NCI-H2196 treated with DMSO at 0.1 percent for 48 hours (cell line): ENCODE measurements around the gene HNRNPAB.
"Not testable (repeated sequence)": the region's sequence is repeated elsewhere in the genome, so short reads cannot be mapped to it uniquely, and the experiment has no call there.

Experiments used
- DNase-seq: peaks from one replicate; lab custom pipeline; 2025; ENCODE audit not compliant: unreplicated experiment; lab: John Stamatoyannopoulos, UW

Gene HNRNPAB

DNA sequence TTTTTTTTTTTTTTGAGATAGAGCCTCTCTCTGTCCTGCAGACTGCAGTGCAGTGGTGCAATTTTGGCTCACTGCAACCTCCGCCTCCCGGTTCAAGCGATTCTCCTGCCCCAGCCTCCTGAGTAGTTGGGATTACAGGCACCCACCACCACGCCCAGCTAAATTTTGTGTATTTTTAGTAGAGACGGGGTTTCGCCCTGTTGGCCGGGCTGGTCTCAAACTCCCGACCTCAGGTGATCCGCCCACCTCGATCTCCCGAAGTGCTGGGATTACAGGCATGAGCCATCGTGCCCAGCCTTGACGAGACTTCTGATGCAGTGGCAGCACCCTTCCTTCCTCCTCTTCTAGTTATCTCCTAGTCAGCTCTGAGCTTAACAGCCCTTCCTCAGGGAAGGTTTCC lies 24.8 kb downstream of the HNRNPAB start:
- not testable (repeated sequence) for DNase-seq

DNA sequence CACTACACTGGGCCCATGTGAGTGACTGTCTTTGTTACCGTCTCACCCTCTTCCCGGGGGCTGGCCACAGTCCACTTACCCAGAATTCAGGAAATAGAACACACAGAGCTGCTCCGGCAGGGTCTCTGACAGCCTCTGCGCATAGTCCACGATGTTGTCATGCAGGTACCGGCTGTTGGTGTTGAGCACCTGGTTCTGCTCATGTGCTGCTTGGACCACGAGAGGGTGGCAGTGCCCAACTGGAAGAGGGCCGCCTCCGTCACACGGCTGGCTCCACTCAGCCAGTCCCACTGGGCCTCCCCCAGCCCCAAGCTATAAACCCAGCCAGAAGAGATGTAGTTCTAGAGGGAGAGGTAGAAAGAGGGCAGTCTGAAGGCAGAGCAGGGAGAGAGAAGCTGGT lies 25.5 kb downstream of the HNRNPAB start:
- no peak for DNase-seq

- no peak for DNase-seq
These were observed 26.7 kb downstream of the HNRNPAB start for GRCh38 chr5:178230879-178231538.

- no peak for DNase-seq
These were observed 27.3 kb downstream of the HNRNPAB start for GRCh38 chr5:178231539-178232123.

GRCh38 chr5:178232124-178232919 lies 28.0 kb downstream of the HNRNPAB start, which contains the start of gene PHYKPL:
PHYKPL (minus strand) TSS chr5:178232802; CDS start chr5:178232550, 252 bp downstream.
- DNase-seq: peak; percentile 48

DNA sequence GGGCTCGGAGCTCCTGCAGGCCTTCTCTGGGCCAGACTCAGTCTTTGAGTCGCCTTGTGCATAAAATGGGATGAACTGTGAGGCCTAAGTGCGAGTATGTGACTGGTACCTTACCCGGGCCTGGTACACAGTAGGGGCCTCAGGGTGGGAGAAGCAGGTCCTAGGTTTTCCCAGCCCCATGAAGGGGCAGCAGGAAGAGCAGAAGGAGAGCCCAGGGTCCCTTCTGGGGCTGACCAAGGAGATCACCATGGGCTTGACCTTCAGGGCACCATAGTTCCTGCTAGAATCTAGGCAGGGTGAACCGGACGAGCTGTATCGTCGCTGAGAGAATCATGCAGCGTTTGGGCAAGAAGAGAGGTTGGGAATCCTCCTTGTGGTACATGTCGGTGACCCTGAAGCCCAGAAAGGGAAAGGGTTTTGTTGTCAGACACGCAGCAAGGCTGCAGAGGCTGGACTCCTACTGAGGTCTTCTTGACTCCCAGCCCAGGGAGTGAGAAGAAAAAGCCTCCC lies 28.6 kb downstream of the HNRNPAB start:
- DNase-seq: no peak

DNA sequence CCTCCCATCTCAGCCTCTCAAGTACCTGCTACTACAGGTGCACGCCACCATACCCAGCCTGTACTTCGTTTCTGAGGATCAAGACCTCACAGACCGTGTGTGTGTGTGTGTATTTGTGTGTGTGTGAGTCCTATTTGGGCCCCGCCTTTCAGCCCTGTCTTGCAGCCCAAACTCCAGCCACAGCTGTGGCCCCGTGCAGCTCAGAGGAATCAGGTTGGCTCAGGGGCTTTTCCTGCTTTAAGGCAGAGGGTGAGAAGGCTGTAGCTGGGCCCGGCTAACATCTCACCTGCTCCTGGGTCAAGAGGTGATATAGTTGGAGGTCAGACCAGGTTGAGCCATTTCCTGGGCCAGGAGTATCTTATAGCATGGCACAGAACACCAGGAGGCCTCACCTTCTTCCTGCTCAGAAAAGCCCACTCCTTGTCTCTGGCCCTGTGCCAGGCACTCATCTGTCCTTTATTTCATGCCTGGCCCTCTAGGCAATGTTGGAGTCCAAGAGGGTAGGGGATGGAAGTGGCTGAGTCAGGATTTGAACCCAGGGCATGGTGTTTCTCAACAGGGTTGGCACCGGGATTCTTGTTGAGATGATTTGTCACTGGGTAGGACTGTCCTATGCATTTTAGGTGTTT lies 29.9 kb downstream of the HNRNPAB start:
- no peak for DNase-seq

GRCh38 chr5:178234750-178235587 lies 30.6 kb downstream of the HNRNPAB start:
- no peak for DNase-seq

DNA sequence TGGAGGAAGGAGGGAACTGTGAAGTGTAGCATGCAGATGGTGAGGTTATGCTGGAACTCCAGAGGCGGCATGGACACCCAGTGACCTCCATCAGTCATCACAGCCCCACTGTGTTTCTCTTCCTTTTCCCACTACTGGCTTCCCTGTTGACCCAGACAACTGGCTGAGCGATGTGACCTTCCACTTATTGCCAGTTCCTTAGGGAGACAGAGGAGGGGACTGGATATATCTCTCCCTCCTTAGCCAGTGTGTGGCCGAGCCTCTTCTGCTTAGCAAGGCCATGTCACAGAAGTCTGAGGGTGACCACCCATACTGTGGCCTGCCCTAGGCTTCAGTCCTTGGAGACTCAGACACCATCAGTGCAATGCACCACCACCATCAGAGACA lies 31.2 kb downstream of the HNRNPAB start:
- DNase-seq: no peak

- no peak for DNase-seq
These were observed 31.8 kb downstream of the HNRNPAB start for GRCh38 chr5:178236126-178236525.

DNA sequence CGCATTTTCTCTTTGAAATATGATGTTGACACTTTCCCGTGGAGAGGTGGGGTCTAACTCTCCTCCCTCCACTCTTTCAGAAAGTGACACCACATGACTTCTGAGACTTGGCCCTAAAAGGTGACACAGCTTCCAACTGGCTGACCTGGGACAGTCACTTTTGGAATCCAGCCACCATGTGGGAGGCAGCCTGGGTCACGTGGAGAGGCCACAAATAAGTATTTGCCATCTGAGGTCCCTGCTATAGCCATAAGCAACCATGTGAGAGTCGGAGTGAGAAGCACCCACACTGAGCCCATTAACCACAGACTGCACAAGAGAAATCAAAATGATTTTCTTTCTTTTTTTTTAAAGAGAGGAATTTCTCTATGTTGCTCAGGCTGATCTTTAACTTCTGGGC lies 32.3 kb downstream of the HNRNPAB start:
- DNase-seq: no peak

DNA sequence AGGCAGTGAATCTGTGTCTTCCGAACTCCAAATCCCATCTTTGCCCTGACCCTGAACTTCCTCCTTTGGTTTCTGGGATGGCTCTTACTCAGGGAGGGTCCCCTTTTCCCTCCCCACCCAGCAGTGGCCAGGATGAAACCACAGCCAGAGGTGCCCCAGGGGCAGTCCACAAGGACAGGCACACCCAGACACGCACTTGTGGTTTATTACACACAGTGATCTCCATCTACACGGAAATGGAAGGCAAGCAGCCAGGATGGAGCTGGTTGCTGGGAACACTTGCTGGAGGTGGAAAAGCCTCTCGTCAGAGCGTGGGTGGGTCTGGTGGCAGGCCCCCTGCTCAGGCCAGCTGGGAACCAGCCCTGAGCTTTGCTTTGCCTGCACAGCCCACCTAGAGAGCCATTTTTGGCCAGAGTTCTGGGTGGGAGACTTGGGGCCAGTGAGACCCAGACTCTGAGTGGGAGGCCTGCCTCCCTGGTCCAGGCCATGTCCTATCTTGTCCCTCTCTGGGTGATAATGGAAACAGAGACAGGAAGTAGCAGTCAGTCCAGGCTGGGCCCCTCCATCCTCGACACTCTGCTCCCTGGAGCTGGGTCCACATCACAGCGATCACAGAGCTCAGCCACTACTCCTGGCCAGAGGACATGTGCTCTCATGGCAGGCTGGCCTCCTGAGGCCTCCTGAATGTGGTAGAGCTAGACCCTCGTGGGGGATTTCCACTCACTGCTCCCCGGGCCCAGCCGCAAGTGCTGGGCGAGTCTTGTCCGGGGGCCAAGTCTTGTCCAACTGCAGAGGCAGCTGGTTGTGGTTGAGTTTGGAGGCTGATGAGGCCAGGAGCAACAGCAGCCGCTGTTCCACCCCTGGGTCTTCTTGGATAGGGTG lies 33.3 kb downstream of the HNRNPAB start:
- DNase-seq: no peak

DNA sequence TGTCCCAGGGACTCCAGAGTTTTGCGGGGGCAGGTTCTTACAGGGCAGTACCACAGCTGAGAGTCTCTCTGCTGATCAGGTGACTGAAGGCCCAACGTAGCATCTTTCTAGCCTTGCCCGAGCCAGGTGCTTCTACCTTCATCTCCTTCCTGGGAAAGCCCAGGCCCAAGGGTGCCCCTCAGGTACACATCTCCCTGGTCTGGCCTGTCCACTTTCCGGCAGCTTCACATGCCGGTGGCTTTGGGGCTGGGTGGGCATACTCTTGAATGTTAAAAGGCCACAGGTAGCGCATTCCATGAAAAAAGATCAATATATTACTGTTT lies 33.9 kb downstream of the HNRNPAB start:
- no peak for DNase-seq

DNA sequence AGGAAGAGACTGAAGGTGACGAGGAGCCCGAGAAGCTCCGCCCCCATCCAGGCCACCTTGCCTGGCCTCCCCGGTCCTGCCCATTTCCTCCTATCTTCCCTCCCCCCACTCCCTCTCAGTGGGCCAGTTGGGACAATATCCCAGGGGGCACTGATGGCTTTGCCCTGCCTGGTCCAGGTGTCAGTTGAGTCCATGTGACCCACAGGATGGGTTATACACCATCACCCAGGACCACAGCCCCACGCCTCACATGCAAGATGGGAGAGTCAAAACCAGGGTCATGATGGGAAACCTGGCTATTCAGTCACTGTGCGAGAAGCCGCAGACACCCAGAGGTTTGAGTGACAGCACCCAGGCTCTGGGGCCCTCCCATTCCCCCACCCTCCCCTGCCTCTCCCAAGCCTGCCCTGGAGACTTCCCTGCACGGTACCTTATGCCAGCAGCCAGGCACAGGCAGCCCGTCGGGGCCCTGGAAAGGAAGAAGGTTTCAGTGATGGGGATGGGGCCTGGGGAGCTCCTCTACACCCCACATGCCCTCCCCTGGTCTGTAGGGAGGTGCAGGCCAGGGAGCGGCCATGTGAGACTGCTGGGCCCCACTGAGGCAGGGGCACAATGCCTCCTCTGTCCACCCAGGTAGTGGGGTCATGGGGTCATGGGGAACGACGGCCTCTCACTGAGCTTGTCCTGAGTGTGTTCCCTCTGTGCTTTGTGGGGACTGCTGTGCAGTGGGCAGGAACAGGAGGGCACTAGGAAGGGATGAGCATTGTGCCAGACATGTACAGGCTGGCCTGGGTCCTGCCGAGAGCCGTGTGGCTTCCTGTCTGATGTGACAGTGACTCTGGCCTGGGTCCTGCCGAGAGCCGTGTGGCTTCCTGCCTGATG lies 34.6 kb downstream of the HNRNPAB start:
- no peak for DNase-seq

DNA sequence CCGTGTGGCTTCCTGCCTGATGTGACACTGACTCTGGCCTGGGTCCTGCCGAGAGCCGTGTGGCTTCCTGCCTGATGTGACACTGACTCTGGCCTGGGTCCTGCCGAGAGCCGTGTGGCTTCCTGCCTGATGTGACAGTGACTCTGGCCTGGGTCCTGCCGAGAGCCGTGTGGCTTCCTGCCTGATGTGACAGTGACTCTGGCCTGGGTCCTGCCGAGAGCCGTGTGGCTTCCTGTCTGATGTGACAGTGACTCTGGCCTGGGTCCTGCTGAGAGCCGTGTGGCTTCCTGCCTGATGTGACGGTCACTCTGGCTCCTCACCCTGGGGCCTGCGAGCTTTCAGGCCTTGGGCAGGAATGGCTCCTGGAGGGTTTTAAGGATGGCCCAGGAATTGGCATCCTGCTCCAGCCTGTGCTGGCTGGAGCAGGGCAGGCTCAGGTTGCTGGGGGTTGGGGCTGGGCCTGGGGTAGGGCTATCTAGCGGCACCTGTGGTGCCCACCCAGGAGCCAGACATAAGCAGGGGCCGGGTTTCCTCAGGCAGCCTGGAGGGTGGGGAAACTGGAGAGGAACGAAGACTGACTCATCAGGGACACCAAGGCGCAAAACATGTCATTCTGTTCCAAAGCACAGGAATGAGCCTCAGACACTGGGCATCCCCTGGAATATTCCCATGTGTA lies 35.4 kb downstream of the HNRNPAB start:
- not testable (repeated sequence) for DNase-seq

DNA sequence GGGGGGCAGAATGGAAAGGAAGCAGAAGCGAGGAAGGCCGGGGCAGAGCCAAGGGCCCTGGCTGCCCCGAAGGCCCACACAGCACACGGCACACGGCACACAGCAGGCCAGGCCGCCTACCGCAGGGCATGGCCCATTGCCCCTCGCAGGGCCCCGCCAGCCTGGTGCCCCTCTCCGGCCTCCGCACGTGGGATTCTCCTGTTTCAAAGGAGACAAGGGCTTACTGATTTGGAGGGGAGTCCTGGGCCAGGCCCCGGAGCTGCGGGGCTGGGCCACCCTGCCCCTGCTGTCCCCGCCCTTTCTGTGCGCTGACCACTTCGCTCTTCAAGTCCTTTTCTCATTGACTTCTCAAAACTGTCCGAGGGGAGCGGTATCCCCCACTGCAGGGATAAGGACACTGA lies 36.0 kb downstream of the HNRNPAB start:
- DNase-seq: no peak

DNA sequence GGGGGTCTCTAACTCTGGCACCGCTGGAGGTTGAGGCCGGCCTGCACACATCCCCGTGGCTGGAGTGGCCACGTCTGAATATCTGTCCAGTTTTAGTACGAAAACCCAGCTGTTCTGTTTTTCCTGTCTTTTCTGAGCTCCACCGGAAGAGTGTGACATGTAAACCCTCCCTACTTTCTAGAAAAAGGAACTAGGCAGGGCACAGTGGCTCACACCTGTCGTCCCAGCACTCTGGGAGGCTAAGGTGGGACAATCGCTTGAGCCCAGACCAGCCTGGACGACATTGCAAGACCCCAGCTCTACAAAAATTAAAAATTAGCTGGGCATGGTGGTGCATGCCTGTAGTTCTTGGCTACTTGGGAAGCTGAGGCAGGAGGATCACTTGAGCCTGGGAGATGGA lies 36.4 kb downstream of the HNRNPAB start:
- DNase-seq: no peak

- no peak for DNase-seq
These were observed 36.9 kb downstream of the HNRNPAB start for GRCh38 chr5:178241231-178241663.
